Adrenal gland (tissue), 12 donors: ENCODE results near the gene C2orf49. TPM values are rescaled to one million over a fixed set of nuclear protein-coding genes. Genes with fewer than 3 reads are reported as not detected.

ENCODE experiments used
- DNase-seq, 7 donors: peaks; one replicate each; pipeline ENCODE4 v3.0.0-alpha.2; 2019 to 2020
- H3K27ac ChIP-seq, 5 donors: fragments of 200-600 bp; sonication (generic) in 4 of 5; 1 replicate in 3 of 5; 2 replicates in 2 of 5; pipeline versions ENCODE4 v1.5.1 to v1.8.0; 2016 to 2020; ENCODE audit warnings: mild to moderate bottlenecking in 1 of 5
- H3K27me3 ChIP-seq: fragments of 200-600 bp; 2 replicates; pipeline ENCODE4 v1.8.0; 2021
- H3K36me3 ChIP-seq, 2 donors: fragments of 200-600 bp; replicated peaks in 1 of 2; 1 replicate in 1 of 2; 2 replicates in 1 of 2; pipeline versions ENCODE4 v1.5.1 to v1.8.0; 2018 to 2022
- H3K4me1 ChIP-seq, 2 donors: fragments of 200-600 bp; replicated peaks in 1 of 2; 1 replicate in 1 of 2; 2 replicates in 1 of 2; pipeline versions ENCODE4 v1.5.1 to v1.8.0; 2018 to 2021
- H3K4me3 ChIP-seq, 4 donors: fragments of 200-600 bp; sonication (generic) in 3 of 4; one replicate each; pipeline ENCODE4 v1.5.1; 2016 to 2018
- H3K9me3 ChIP-seq, 3 donors: fragments of 200-600 bp; sonication (generic) in 1 of 3; replicated peaks in 1 of 3; 1 replicate in 2 of 3; 2 replicates in 1 of 3; pipeline versions ENCODE4 v1.5.1 to v1.8.0; 2016 to 2021
- CTCF ChIP-seq, 6 experiments: fragments of 450-650 bp in 4 of 6; fragments of 200-600 bp in 2 of 6; sonication (generic) in 1 of 6; IDR thresholded peaks; 1 replicate in 5 of 6; 2 replicates in 1 of 6; pipeline versions ENCODE4 v1.5.1 to v1.8.0; 2016 to 2021; ENCODE audit warnings: antibody characterized with exemption in 6 of 6, mild to moderate bottlenecking in 2 of 6, moderate library complexity in 1 of 6
- POLR2A ChIP-seq, 2 donors: fragments of 450-650 bp; IDR thresholded peaks; one replicate each; pipeline ENCODE4 v1.6.1; 2017; ENCODE audit warnings: antibody characterized with exemption in 2 of 2, mild to moderate bottlenecking in 2 of 2, moderate library complexity in 1 of 2
- WGBS, 4 donors: extraction: QIAGEN DNeasy Blood & Tissue Kit in 2 of 4; methylation state at CpG; one replicate each; pipeline versions ENCODE4 v1.1.5 to v1.1.7; 2013 to 2017; 5-methylcytosine and 5-hydroxymethylcytosine counted together
- intact Hi-C, 2 donors: fragments of 100-400 bp; cut with DNase I; formaldehyde crosslinking; loops; one replicate each; pipeline versions ENCODE4 v1.14.1 to v1.15.0; 2022 to 2023
- polyA plus RNA-seq, 3 donors: library from polyadenylated mRNA; stranded (reverse); fragments of 200-250 nt in 2 of 3; fragments of 350-450 nt in 1 of 3; fragmentation: Illumina TruSeq in 1 of 3; extraction: RNeasy Lipid Tissue Mini Kit (QIAGEN cat#74804) in 1 of 3; gene quantifications; one replicate each; pipeline ENCODE4 v1.2.3, GENCODE V29; 2013 to 2014
- total RNA-seq, 9 donors: library from RNA; depleted of rRNA in 4 of 9; stranded (reverse); fragments of >200 nt in 4 of 9; fragments of 120-200 nt in 1 of 9; fragmentation: NEBNext Ultra II Directional in 1 of 9; extraction: Animal tissue kit (Norgen Biotek cat#: 25700) in 1 of 9; gene quantifications; one replicate each; pipeline versions ENCODE4 v1.1.0 to v1.2.4, GENCODE V29; 2013 to 2023
- donor health status: healthy with polysubstance abuse.
- donor health status: Bipolar disorder and iron deficiency.
- donor health status: DM: yes; HTN: yes; CAD: no.
- donor health status: DM: no; HTN: no; CAD: no.
- donor health status: DM: no; HTN: no; CAD: no.
- donor health status: DM: yes; HTN: yes; CAD: no.

The C2orf49 gene
- total and polyA plus RNA-seq, 12 donors = 5.9 to 18.6 (median 14.3) TPM

GRCh38 chr2:105387225-105387624 lies 49.9 kb downstream of the C2orf49 start:
- no peaks in the 10 kb centered on the region for H3K9me3 ChIP-seq
- DNase-seq = peak in 2 of 7 donors; percentile 43 to 50
- intact Hi-C loops = no loop called here
- no peak overlapping the region for H3K4me3 ChIP-seq
- 47 to 67% (median 56%) methylated on average over 4 of the region's 4 CpGs for WGBS, 4 donors
- H3K4me1 ChIP-seq = peaks cover 9 to 53% of the 10 kb centered on the region in 2 donors
- H3K27me3 ChIP-seq = no peaks in the 10 kb centered on the region
- TF ChIP-seq CTCF (IDR thresholded peaks at IDR 0.05) = no peak
- peak overlapping the region in 2 of 5 donors; percentile 64 to 68 for H3K27ac ChIP-seq
- H3K36me3 ChIP-seq = peaks cover 0 to 28% of the 10 kb centered on the region in 2 donors

- TF ChIP-seq CTCF (IDR thresholded peaks at IDR 0.05) (no peak), POLR2A (IDR thresholded peaks at IDR 0.05) (no peak)
- DNase-seq = peak in 5 of 7 donors; percentile 45 to 73 (median 50)
- Histone ChIP-seq H3K27me3 (no peaks in the 10 kb centered on the region), H3K9me3 (no peaks in the 10 kb centered on the region), H3K27ac (peak overlapping the region; percentile 25 to 82 (median 63)), H3K4me3 (no peak overlapping the region), H3K4me1 (peaks cover 9 to 43% of the 10 kb centered on the region in 2 donors), H3K36me3 (peaks cover 0 to 22% of the 10 kb centered on the region in 2 donors)
- WGBS, 4 donors = 17 to 25% (median 20%) methylated on average over 8 of the region's 8 CpGs
- intact Hi-C loops = no loop called here
These were observed 51.6 kb downstream of the C2orf49 start for GRCh38 chr2:105388971-105389381.

GRCh38 chr2:105390454-105390853 lies 53.1 kb downstream of the C2orf49 start:
- Histone ChIP-seq H3K36me3 (peaks cover 0 to 9% of the 10 kb centered on the region in 2 donors), H3K4me3 (no peak overlapping the region), H3K27ac (peak overlapping the region in 4 of 5 donors; percentile 11 to 82 (median 46)), H3K4me1 (peaks cover 9 to 37% of the 10 kb centered on the region in 2 donors), H3K27me3 (no peaks in the 10 kb centered on the region), H3K9me3 (no peaks in the 10 kb centered on the region)
- no peak for DNase-seq
- TF ChIP-seq POLR2A (IDR thresholded peaks at IDR 0.05) = no peak
- no peak for TF ChIP-seq CTCF (IDR thresholded peaks at IDR 0.05)
- intact Hi-C loops = no loop called here

- 90 to 97% (median 92%) methylated on average over 5 of the region's 5 CpGs for WGBS, 4 donors
- DNase-seq = peak in 1 of 7 donors; percentile 39
These were observed 53.8 kb downstream of the C2orf49 start for GRCh38 chr2:105391058-105391627.

More at GRCh38 chr2:105391058-105391627, 53.8 kb downstream of the C2orf49 start:
- H3K27me3 ChIP-seq = no peaks in the 10 kb centered on the region
- TF ChIP-seq CTCF (IDR thresholded peaks at IDR 0.05) = no peak
- no peak for TF ChIP-seq POLR2A (IDR thresholded peaks at IDR 0.05)
- no peak overlapping the region for H3K4me3 ChIP-seq
- no peaks in the 10 kb centered on the region for H3K9me3 ChIP-seq
- peaks cover 9 to 44% of the 10 kb centered on the region in 2 donors for H3K4me1 ChIP-seq
- H3K36me3 ChIP-seq = peaks cover 0 to 2% of the 10 kb centered on the region in 2 donors
- peak overlapping the region in 3 of 5 donors; percentile 8 to 82 (median 68) for H3K27ac ChIP-seq
- intact Hi-C loops = no loop called here
